Activated CD4-positive, alpha-beta T cell treated with anti-CD3 and anti-CD28 coated beads, Interleukin-2, amount 50 U/mL, for 16 hours (primary cell): ENCODE results near the gene NR1D2.
"Not testable (repeated sequence)": the region's sequence is repeated elsewhere in the genome, so short reads cannot be mapped to it uniquely, and the experiment has no call there.

Source experiments
- DNase-seq: peaks from one replicate; pipeline ENCODE4 v3.0.0-alpha.2; 2020

The NR1D2 gene

DNA sequence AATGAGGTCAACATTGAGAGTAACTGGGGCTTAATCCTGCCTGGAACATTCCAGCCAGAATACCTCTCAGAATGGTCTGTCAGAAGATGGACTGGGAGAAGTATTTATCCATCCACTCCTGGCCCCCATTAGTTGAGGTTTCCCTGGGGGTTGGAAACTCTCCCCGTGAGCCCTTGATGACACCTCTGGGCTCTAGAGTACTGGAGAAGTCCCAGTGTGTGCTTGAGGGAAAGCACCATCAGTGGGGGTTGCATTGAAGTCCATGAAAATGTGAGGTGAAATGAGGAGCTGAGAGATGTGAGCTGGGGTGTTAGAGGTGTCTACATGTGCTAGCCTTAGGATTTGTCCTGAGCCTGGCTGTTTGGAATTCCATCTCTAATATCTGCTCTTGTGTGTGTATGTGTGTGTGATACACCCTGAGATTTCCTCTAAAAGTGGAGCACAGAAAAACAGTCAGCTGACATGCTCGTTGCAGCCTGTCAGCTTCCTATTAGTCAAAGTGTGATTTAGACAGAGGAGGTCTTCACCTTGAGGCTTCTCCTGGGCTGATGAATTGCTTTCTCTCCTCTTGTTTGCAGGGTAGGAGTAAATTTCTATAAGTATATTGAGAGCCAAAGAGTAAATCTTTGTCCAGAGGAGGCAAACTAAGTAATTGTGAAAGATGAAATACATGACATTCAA, 67.6 kb downstream of the NR1D2 start:
- DNase-seq, result peak; percentile 10

DNA sequence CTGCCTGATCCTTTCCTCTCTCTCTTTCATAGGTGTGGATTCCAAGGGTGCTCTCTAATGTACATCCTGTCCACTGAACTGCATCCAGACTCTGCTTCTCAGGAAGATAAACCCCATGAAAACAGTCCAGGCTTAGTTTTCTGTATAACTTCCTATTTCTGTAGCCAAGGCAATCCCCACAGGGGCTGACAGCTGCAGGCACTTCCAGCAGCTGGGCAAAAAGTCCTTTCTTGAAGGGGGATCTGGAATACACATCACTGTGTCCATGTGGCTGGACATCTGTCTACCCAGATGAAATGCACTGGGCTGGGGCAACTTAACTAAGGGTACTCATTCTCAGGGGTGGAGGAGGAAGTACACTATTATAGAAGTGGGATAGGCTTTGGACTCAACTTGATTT, 72.2 kb downstream of the NR1D2 start:
- no peak for DNase-seq

- DNase-seq, result no peak
These were observed 73.9 kb downstream of the NR1D2 start for GRCh38 chr3:24018784-24019570.

DNA sequence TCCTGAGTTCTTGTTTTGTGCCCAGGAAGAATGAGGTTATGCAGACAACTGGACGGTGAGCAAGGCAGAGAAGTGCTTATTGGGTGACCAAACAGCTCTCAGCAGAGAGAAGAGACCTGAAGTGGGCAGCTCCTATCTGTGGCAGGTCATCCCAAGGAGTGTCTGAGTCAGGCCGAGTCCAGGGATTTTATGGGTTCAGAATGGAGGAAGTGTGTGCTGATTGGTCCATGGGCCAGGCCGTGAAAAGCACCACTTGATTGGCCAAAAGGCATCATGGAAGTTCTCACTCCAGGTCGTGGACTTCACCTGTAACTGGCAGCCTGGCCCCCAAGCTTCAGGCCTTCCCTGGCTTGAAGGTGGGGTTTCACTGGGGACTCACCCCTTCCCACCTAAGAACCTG, 74.5 kb downstream of the NR1D2 start:
- no peak for DNase-seq

DNA sequence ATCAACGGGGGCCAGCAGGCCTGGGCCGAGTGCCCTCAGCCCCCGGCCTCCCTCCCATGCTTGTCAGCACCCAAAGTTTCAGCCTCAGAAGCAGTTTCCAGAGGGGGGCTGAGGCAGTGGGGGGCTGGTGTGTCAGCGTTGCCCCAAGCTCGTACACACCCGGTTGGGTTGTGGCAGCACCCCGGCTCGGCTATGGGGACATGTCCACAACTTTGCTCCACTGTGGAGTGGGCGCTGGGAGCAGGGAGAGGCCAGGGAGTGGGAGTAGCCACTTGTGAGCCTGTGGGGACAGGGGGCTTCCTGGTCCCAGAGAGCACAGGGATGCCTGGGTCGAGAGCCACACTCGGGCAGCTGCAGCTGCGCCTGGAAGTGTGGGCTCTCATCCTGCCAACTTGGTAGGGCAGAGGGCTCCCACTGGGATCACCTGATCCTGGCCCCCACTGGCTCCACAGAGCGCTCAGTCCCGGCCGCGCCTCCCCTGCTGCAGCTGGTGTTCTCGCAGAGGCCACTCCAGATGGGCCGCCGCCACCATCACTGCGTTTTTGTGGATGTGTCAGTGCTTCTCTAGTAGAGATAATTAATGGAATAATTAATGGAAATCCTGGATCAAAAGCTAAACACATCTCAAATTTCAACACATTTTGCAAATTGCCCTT, 75.1 kb downstream of the NR1D2 start:
- DNase-seq, result no peak

DNA sequence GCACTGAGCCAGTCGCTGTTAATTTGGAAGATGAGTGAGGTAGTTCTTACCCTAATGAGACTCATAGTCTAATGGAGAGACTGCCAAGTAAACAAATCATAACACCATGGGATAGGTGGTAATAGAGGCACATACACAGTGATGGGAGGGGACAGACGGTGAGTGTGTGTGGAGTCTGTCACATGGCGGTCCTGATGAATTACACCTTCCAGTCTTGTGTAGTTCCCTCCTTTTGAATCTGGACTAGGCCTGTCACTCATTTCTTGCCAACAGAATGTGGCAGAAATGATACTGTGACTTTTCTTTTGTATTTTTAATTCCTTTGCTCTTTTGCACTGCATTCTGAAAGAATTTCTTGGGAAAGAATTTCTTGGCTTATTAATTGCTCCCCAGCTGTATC, 78.1 kb downstream of the NR1D2 start:
- no peak for DNase-seq

DNA sequence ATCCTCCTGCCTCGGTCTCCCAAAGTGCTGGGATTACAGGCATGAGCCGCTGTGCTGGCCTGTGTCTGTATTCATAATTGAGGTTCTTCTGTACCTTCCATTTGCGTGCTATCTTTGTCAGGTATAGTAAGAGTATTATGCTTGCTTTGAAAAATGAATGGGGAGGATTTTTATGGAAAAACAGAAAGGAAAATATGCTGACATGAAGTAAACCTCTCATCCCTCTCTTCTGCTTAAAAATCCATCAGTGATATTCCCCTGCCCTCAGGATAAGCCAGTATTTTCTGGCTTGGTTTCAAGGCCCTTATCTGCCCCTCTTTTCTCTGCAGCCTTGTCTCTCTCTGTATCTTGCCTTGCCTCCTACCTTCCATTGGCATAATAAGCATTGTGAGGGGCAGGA, 80.7 kb downstream of the NR1D2 start:
- DNase-seq, result no peak

- DNase-seq, result not testable (repeated sequence)
These were observed 81.6 kb downstream of the NR1D2 start for GRCh38 chr3:24026665-24027064.

DNA sequence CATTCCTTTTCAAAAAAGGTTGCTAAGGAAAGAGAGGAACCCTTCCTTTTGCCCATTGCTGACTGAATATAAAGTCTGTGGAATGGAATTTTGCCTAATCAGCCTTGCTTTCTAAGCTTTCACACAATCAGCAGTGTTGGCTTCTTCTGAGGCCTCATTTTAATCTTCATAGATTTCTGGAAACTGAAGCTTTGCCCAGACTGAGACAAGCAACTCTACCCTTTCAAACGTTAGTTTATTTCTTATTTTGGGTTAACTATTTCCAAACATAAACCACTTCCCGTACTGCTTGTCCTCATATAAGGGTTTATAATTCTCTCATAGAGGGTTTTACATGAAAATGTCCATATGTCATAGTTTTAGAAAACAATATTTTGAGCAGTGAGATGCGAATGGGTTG, 82.9 kb downstream of the NR1D2 start:
- no peak for DNase-seq
